ENCODE data around the gene GYPC.

GYPC gene

DNA sequence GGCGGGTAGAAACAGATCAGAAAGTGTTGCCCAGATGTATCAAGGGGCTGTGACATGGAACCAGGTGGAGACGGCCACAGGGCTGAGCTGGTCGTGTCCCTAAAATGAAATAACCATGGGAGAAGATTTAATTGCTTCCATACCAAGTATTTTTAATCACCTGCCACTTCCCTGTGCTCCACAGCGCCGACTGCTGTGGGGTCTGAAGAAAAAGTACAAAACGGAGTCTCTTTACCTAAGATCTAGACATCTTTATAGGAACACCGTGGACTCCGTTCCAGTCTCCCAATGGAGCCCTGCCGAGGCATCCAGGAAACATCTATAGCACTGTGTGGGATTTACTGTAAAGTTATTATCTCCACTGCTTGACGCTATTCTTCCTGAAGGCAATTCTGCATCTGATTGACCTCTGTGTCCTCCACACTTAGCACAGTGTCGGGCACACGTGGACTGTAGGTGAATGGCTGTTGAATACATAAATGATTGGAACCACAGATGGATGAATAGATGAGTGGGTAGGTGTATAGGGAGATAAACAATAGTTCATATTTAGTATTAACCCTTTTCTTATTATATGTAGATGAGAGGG, 21.6 kb upstream of the GYPC start:
- Histone ChIP-seq H3K4me1 (ENCODE audit: insufficient read depth, low read length, severe bottlenecking) (no peaks in the 10 kb centered on the region), H3K79me2 (ENCODE audit: insufficient read depth, low read length) (no peaks in the 10 kb centered on the region), H3K4me2 (ENCODE audit: low read length) (no peak overlapping the region), H3K4me3 (ENCODE audit: low read depth, low read length, poor library complexity, severe bottlenecking) (no peak overlapping the region), H3K9me2 (ENCODE audit: low read depth, low read length) (no peaks in the 10 kb centered on the region), H3K27me3 (ENCODE audit: insufficient read depth, low read length) (no peaks in the 10 kb centered on the region), H2AFZ (ENCODE audit: low read length) (no peak overlapping the region), H4K20me1 (ENCODE audit: insufficient read depth, low read length) (no peaks in the 10 kb centered on the region), H3K9ac (ENCODE audit: low read length) (no peak overlapping the region), H3K36me3 (ENCODE audit: insufficient read depth, low read length) (no peaks in the 10 kb centered on the region), H3K27ac (ENCODE audit: low read depth, low read length, poor library complexity, severe bottlenecking) (no peak overlapping the region), H3K9me3 (ENCODE audit: low read length) (no peaks in the 10 kb centered on the region), H3F3A (ENCODE audit: insufficient read depth, low read length) (no peaks in the 10 kb centered on the region)
- TF ChIP-seq, protein P1, sequence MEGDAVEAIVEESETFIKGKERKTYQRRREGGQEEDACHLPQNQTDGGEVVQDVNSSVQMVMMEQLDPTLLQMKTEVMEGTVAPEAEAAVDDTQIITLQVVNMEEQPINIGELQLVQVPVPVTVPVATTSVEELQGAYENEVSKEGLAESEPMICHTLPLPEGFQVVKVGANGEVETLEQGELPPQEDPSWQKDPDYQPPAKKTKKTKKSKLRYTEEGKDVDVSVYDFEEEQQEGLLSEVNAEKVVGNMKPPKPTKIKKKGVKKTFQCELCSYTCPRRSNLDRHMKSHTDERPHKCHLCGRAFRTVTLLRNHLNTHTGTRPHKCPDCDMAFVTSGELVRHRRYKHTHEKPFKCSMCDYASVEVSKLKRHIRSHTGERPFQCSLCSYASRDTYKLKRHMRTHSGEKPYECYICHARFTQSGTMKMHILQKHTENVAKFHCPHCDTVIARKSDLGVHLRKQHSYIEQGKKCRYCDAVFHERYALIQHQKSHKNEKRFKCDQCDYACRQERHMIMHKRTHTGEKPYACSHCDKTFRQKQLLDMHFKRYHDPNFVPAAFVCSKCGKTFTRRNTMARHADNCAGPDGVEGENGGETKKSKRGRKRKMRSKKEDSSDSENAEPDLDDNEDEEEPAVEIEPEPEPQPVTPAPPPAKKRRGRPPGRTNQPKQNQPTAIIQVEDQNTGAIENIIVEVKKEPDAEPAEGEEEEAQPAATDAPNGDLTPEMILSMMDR (IDR thresholded peaks at IDR 0.05; ENCODE audit: low read length), result peak; percentile 66
- TF ChIP-seq EZH2 (IDR thresholded peaks at IDR 0.05; ENCODE audit: borderline replicate concordance, low read length), result no peak

- TF ChIP-seq EZH2 (IDR thresholded peaks at IDR 0.05; ENCODE audit: borderline replicate concordance, low read length), result no peak
- TF ChIP-seq, protein P1 (IDR thresholded peaks at IDR 0.05; ENCODE audit: low read length), result no peak
- Histone ChIP-seq H3K27ac (ENCODE audit: low read depth, low read length, poor library complexity, severe bottlenecking) (no peak overlapping the region), H3K9me2 (ENCODE audit: low read depth, low read length) (no peaks in the 10 kb centered on the region), H3K9ac (ENCODE audit: low read length) (no peak overlapping the region), H3F3A (ENCODE audit: insufficient read depth, low read length) (no peaks in the 10 kb centered on the region), H3K27me3 (ENCODE audit: insufficient read depth, low read length) (no peaks in the 10 kb centered on the region), H3K4me1 (ENCODE audit: insufficient read depth, low read length, severe bottlenecking) (no peaks in the 10 kb centered on the region), H3K4me3 (ENCODE audit: low read depth, low read length, poor library complexity, severe bottlenecking) (no peak overlapping the region), H3K36me3 (ENCODE audit: insufficient read depth, low read length) (no peaks in the 10 kb centered on the region), H4K20me1 (ENCODE audit: insufficient read depth, low read length) (no peaks in the 10 kb centered on the region), H3K79me2 (ENCODE audit: insufficient read depth, low read length) (no peaks in the 10 kb centered on the region), H3K4me2 (ENCODE audit: low read length) (no peak overlapping the region), H3K9me3 (ENCODE audit: low read length) (no peaks in the 10 kb centered on the region), H2AFZ (ENCODE audit: low read length) (no peak overlapping the region)
Observed at GRCh38 chr2:126635281-126635680, 20.7 kb upstream of the GYPC start.

DNA sequence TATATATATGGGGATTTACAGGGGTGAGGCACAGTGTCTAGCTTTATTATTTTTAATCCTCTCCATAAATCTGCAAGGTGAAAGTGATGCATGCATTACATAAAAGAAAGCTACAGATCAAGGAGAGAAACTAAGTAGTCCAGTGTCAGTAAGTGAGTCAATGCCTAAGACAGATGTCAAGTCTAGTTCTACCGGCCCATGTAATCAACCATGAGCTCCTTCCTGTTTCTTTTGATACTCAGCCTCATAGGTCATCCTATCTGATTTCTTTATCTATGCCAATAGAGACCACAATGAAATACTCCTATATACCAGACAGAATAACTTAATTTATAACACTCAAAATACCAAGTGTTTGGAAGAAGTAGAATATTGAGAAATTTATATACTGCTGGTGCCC, 20.2 kb upstream of the GYPC start:
- Histone ChIP-seq H3K79me2 (ENCODE audit: insufficient read depth, low read length) (no peaks in the 10 kb centered on the region), H3F3A (ENCODE audit: insufficient read depth, low read length) (no peaks in the 10 kb centered on the region), H3K4me3 (ENCODE audit: low read depth, low read length, poor library complexity, severe bottlenecking) (no peak overlapping the region), H3K9ac (ENCODE audit: low read length) (no peak overlapping the region), H3K9me3 (ENCODE audit: low read length) (no peaks in the 10 kb centered on the region), H3K36me3 (ENCODE audit: insufficient read depth, low read length) (no peaks in the 10 kb centered on the region), H3K4me2 (ENCODE audit: low read length) (no peak overlapping the region), H3K27me3 (ENCODE audit: insufficient read depth, low read length) (no peaks in the 10 kb centered on the region), H3K27ac (ENCODE audit: low read depth, low read length, poor library complexity, severe bottlenecking) (no peak overlapping the region), H3K4me1 (ENCODE audit: insufficient read depth, low read length, severe bottlenecking) (no peaks in the 10 kb centered on the region), H2AFZ (ENCODE audit: low read length) (no peak overlapping the region), H3K9me2 (ENCODE audit: low read depth, low read length) (no peaks in the 10 kb centered on the region), H4K20me1 (ENCODE audit: insufficient read depth, low read length) (no peaks in the 10 kb centered on the region)
- TF ChIP-seq EZH2 (IDR thresholded peaks at IDR 0.05; ENCODE audit: borderline replicate concordance, low read length), result no peak
- TF ChIP-seq, protein P1 (IDR thresholded peaks at IDR 0.05; ENCODE audit: low read length), result no peak
